ENCODE results near the gene TMPRSS2.

The TMPRSS2 gene

GRCh38 chr21:41443562-41443961, 64.4 kb downstream of the TMPRSS2 start:
- H3K27me3 ChIP-seq (ENCODE audit: insufficient read depth, low read length) = no peaks in the 10 kb centered on the region
- no peaks in the 10 kb centered on the region for H3K36me3 ChIP-seq (ENCODE audit: insufficient read depth, low read depth, low read length)
- no peaks in the 10 kb centered on the region for H3K9me3 ChIP-seq (ENCODE audit: insufficient read depth, low read depth, low read length)
- no peaks in the 10 kb centered on the region for H3K4me1 ChIP-seq (ENCODE audit: insufficient read depth, low read length)
- H3K9ac ChIP-seq (ENCODE audit: low read depth, low read length) = no peak overlapping the region
- H3K4me3 ChIP-seq (ENCODE audit: low read length) = no peak overlapping the region
- no peak overlapping the region for H3K27ac ChIP-seq (ENCODE audit: low read length)

GRCh38 chr21:41442481-41443186, 65.3 kb downstream of the TMPRSS2 start:
- H3K9me3 ChIP-seq (ENCODE audit: insufficient read depth, low read depth, low read length) = no peaks in the 10 kb centered on the region
- H3K4me3 ChIP-seq (ENCODE audit: low read length) = no peak overlapping the region
- H3K9ac ChIP-seq (ENCODE audit: low read depth, low read length) = no peak overlapping the region
- H3K27ac ChIP-seq (ENCODE audit: low read length) = no peak overlapping the region
- no peaks in the 10 kb centered on the region for H3K27me3 ChIP-seq (ENCODE audit: insufficient read depth, low read length)
- no peaks in the 10 kb centered on the region for H3K4me1 ChIP-seq (ENCODE audit: insufficient read depth, low read length)
- H3K36me3 ChIP-seq (ENCODE audit: insufficient read depth, low read depth, low read length) = no peaks in the 10 kb centered on the region

GRCh38 chr21:41441546-41441945, 66.4 kb downstream of the TMPRSS2 start:
- Histone ChIP-seq H3K27me3 (ENCODE audit: insufficient read depth, low read length) (no peaks in the 10 kb centered on the region), H3K9ac (ENCODE audit: low read depth, low read length) (no peak overlapping the region), H3K36me3 (ENCODE audit: insufficient read depth, low read depth, low read length) (no peaks in the 10 kb centered on the region), H3K27ac (ENCODE audit: low read length) (no peak overlapping the region), H3K4me1 (ENCODE audit: insufficient read depth, low read length) (no peaks in the 10 kb centered on the region), H3K9me3 (ENCODE audit: insufficient read depth, low read depth, low read length) (no peaks in the 10 kb centered on the region), H3K4me3 (ENCODE audit: low read length) (no peak overlapping the region)

GRCh38 chr21:41439248-41439647, 68.7 kb downstream of the TMPRSS2 start:
- Histone ChIP-seq H3K4me3 (ENCODE audit: low read length) (no peak overlapping the region), H3K9me3 (ENCODE audit: insufficient read depth, low read depth, low read length) (peaks cover 7% of the 10 kb centered on the region), H3K4me1 (ENCODE audit: insufficient read depth, low read length) (no peaks in the 10 kb centered on the region), H3K27me3 (ENCODE audit: insufficient read depth, low read length) (no peaks in the 10 kb centered on the region), H3K27ac (ENCODE audit: low read length) (no peak overlapping the region), H3K36me3 (ENCODE audit: insufficient read depth, low read depth, low read length) (no peaks in the 10 kb centered on the region), H3K9ac (ENCODE audit: low read depth, low read length) (no peak overlapping the region)

GRCh38 chr21:41438425-41439113, 69.4 kb downstream of the TMPRSS2 start:
- Histone ChIP-seq H3K4me3 (ENCODE audit: low read length) (no peak overlapping the region), H3K27me3 (ENCODE audit: insufficient read depth, low read length) (no peaks in the 10 kb centered on the region), H3K9ac (ENCODE audit: low read depth, low read length) (no peak overlapping the region), H3K4me1 (ENCODE audit: insufficient read depth, low read length) (no peaks in the 10 kb centered on the region), H3K27ac (ENCODE audit: low read length) (no peak overlapping the region), H3K36me3 (ENCODE audit: insufficient read depth, low read depth, low read length) (no peaks in the 10 kb centered on the region), H3K9me3 (ENCODE audit: insufficient read depth, low read depth, low read length) (peaks cover 7% of the 10 kb centered on the region)

GRCh38 chr21:41437729-41438128, 70.2 kb downstream of the TMPRSS2 start:
- H3K4me3 ChIP-seq (ENCODE audit: low read length) = no peak overlapping the region
- H3K9ac ChIP-seq (ENCODE audit: low read depth, low read length) = no peak overlapping the region
- no peak overlapping the region for H3K27ac ChIP-seq (ENCODE audit: low read length)
- H3K36me3 ChIP-seq (ENCODE audit: insufficient read depth, low read depth, low read length) = no peaks in the 10 kb centered on the region
- H3K9me3 ChIP-seq (ENCODE audit: insufficient read depth, low read depth, low read length) = peaks cover 7% of the 10 kb centered on the region
- H3K4me1 ChIP-seq (ENCODE audit: insufficient read depth, low read length) = no peaks in the 10 kb centered on the region; the same call in 1 of the 2 replicates
- no peaks in the 10 kb centered on the region for H3K27me3 ChIP-seq (ENCODE audit: insufficient read depth, low read length)

- Histone ChIP-seq H3K36me3 (ENCODE audit: insufficient read depth, low read depth, low read length) (no peaks in the 10 kb centered on the region), H3K27me3 (ENCODE audit: insufficient read depth, low read length) (no peaks in the 10 kb centered on the region), H3K4me1 (ENCODE audit: insufficient read depth, low read length) (no peaks in the 10 kb centered on the region; the same call in 1 of the 2 replicates), H3K4me3 (ENCODE audit: low read length) (no peak overlapping the region), H3K9me3 (ENCODE audit: insufficient read depth, low read depth, low read length) (peaks cover 7% of the 10 kb centered on the region), H3K27ac (ENCODE audit: low read length) (no peak overlapping the region), H3K9ac (ENCODE audit: low read depth, low read length) (no peak overlapping the region)
These were observed 72.3 kb downstream of the TMPRSS2 start for GRCh38 chr21:41435706-41436105.

- H3K36me3 ChIP-seq (ENCODE audit: insufficient read depth, low read depth, low read length) = no peaks in the 10 kb centered on the region
- peaks cover 14% of the 10 kb centered on the region for H3K27me3 ChIP-seq (ENCODE audit: insufficient read depth, low read length)
- peaks cover 7% of the 10 kb centered on the region for H3K9me3 ChIP-seq (ENCODE audit: insufficient read depth, low read depth, low read length)
- H3K27ac ChIP-seq (ENCODE audit: low read length) = no peak overlapping the region
- H3K4me1 ChIP-seq (ENCODE audit: insufficient read depth, low read length) = no peaks in the 10 kb centered on the region; the same call in 1 of the 2 replicates
- no peak overlapping the region for H3K4me3 ChIP-seq (ENCODE audit: low read length)
- H3K9ac ChIP-seq (ENCODE audit: low read depth, low read length) = no peak overlapping the region
These were observed 74.4 kb downstream of the TMPRSS2 start for GRCh38 chr21:41433566-41433965.

GRCh38 chr21:41432562-41433460, 75.1 kb downstream of the TMPRSS2 start:
- Histone ChIP-seq H3K4me1 (ENCODE audit: insufficient read depth, low read length) (no peaks in the 10 kb centered on the region; the same call in 1 of the 2 replicates), H3K9ac (ENCODE audit: low read depth, low read length) (no peak overlapping the region), H3K9me3 (ENCODE audit: insufficient read depth, low read depth, low read length) (peaks cover 7% of the 10 kb centered on the region), H3K27ac (ENCODE audit: low read length) (no peak overlapping the region), H3K4me3 (ENCODE audit: low read length) (no peak overlapping the region), H3K36me3 (ENCODE audit: insufficient read depth, low read depth, low read length) (no peaks in the 10 kb centered on the region), H3K27me3 (ENCODE audit: insufficient read depth, low read length) (peaks cover 22% of the 10 kb centered on the region)

- Histone ChIP-seq H3K36me3 (ENCODE audit: insufficient read depth, low read depth, low read length) (no peaks in the 10 kb centered on the region), H3K9ac (ENCODE audit: low read depth, low read length) (no peak overlapping the region), H3K9me3 (ENCODE audit: insufficient read depth, low read depth, low read length) (peaks cover 7% of the 10 kb centered on the region), H3K27me3 (ENCODE audit: insufficient read depth, low read length) (peaks cover 30% of the 10 kb centered on the region), H3K4me3 (ENCODE audit: low read length) (no peak overlapping the region), H3K27ac (ENCODE audit: low read length) (no peak overlapping the region), H3K4me1 (ENCODE audit: insufficient read depth, low read length) (no peaks in the 10 kb centered on the region; the same call in 1 of the 2 replicates)
These were observed 76.0 kb downstream of the TMPRSS2 start for GRCh38 chr21:41431788-41432548.

GRCh38 chr21:41429925-41430491, 78.0 kb downstream of the TMPRSS2 start:
- Histone ChIP-seq H3K27ac (ENCODE audit: low read length) (no peak overlapping the region), H3K9me3 (ENCODE audit: insufficient read depth, low read depth, low read length) (peaks cover 4% of the 10 kb centered on the region; the same call in 1 of the 2 replicates), H3K36me3 (ENCODE audit: insufficient read depth, low read depth, low read length) (no peaks in the 10 kb centered on the region), H3K4me1 (ENCODE audit: insufficient read depth, low read length) (no peaks in the 10 kb centered on the region; the same call in 1 of the 2 replicates), H3K27me3 (ENCODE audit: insufficient read depth, low read length) (peaks cover 50% of the 10 kb centered on the region), H3K4me3 (ENCODE audit: low read length) (no peak overlapping the region), H3K9ac (ENCODE audit: low read depth, low read length) (no peak overlapping the region)
